ENCODE measurements around the gene FBXW12. TPM values are rescaled to one million over a fixed set of nuclear protein-coding genes. Genes with fewer than 3 reads are reported as not detected.

Gene FBXW12
- total and polyA plus RNA-seq, 9 donors: 0.05 to 0.30 (median 0.16) TPM; not detected in 2

- Histone ChIP-seq H3K9me3 (replicated peaks; ENCODE audit: control insufficient read depth, low read depth, low read length) (no peaks in the 10 kb centered on the region), H3K27ac (ENCODE audit: low read length) (no peak overlapping the region), H3K36me3 (ENCODE audit: control insufficient read depth, insufficient read depth, low read length) (peaks cover 36% of the 10 kb centered on the region), H3K27me3 (ENCODE audit: control insufficient read depth, insufficient read depth, low read length) (no peaks in the 10 kb centered on the region), H3K4me3 (ENCODE audit: low read length) (no peak overlapping the region), H3K4me1 (ENCODE audit: control insufficient read depth, insufficient read depth, low read length) (peaks cover 9% of the 10 kb centered on the region)
- 67% methylated on average over 3 of the region's 4 CpGs for WGBS (ENCODE audit: insufficient coverage)
- DNase-seq: no peak
Observed at GRCh38 chr3:48435223-48435595, 63.2 kb downstream of the FBXW12 start.

- WGBS (ENCODE audit: insufficient coverage): 62% methylated on average over 5 of the region's 7 CpGs
- Histone ChIP-seq H3K4me1 (ENCODE audit: control insufficient read depth, insufficient read depth, low read length) (peaks cover 8% of the 10 kb centered on the region), H3K27ac (ENCODE audit: low read length) (no peak overlapping the region), H3K36me3 (ENCODE audit: control insufficient read depth, insufficient read depth, low read length) (peaks cover 36% of the 10 kb centered on the region), H3K9me3 (replicated peaks; ENCODE audit: control insufficient read depth, low read depth, low read length) (no peaks in the 10 kb centered on the region), H3K4me3 (ENCODE audit: low read length) (no peak overlapping the region), H3K27me3 (ENCODE audit: control insufficient read depth, insufficient read depth, low read length) (no peaks in the 10 kb centered on the region)
- DNase-seq: peak; percentile 88
Observed at GRCh38 chr3:48435774-48436476, 63.9 kb downstream of the FBXW12 start.

- DNase-seq: no peak
- H3K9me3 ChIP-seq (replicated peaks; ENCODE audit: control insufficient read depth, low read depth, low read length): no peaks in the 10 kb centered on the region
- H3K27me3 ChIP-seq (ENCODE audit: control insufficient read depth, insufficient read depth, low read length): no peaks in the 10 kb centered on the region
- no peak overlapping the region for H3K4me3 ChIP-seq (ENCODE audit: low read length)
- WGBS (ENCODE audit: insufficient coverage): 80% methylated on average over 1 of the region's 1 CpG
- H3K4me1 ChIP-seq (ENCODE audit: control insufficient read depth, insufficient read depth, low read length): peaks cover 12% of the 10 kb centered on the region
- H3K27ac ChIP-seq (ENCODE audit: low read length): no peak overlapping the region
- peaks cover 34% of the 10 kb centered on the region for H3K36me3 ChIP-seq (ENCODE audit: control insufficient read depth, insufficient read depth, low read length)
Observed at GRCh38 chr3:48436477-48436787, 64.4 kb downstream of the FBXW12 start.

- Histone ChIP-seq H3K9me3 (replicated peaks; ENCODE audit: control insufficient read depth, low read depth, low read length) (no peaks in the 10 kb centered on the region), H3K4me1 (ENCODE audit: control insufficient read depth, insufficient read depth, low read length) (peaks cover 15% of the 10 kb centered on the region), H3K27me3 (ENCODE audit: control insufficient read depth, insufficient read depth, low read length) (no peaks in the 10 kb centered on the region), H3K36me3 (ENCODE audit: control insufficient read depth, insufficient read depth, low read length) (peaks cover 33% of the 10 kb centered on the region), H3K4me3 (ENCODE audit: low read length) (no peak overlapping the region), H3K27ac (ENCODE audit: low read length) (no peak overlapping the region)
- 88% methylated on average over 7 of the region's 7 CpGs for WGBS (ENCODE audit: insufficient coverage)
- no peak for DNase-seq
Observed at GRCh38 chr3:48436855-48437254, 64.8 kb downstream of the FBXW12 start.

GRCh38 chr3:48437812-48438211 lies 65.8 kb downstream of the FBXW12 start:
- Histone ChIP-seq H3K36me3 (ENCODE audit: control insufficient read depth, insufficient read depth, low read length) (peaks cover 30% of the 10 kb centered on the region), H3K9me3 (replicated peaks; ENCODE audit: control insufficient read depth, low read depth, low read length) (no peaks in the 10 kb centered on the region), H3K4me3 (ENCODE audit: low read length) (no peak overlapping the region), H3K27ac (ENCODE audit: low read length) (no peak overlapping the region), H3K4me1 (ENCODE audit: control insufficient read depth, insufficient read depth, low read length) (peaks cover 15% of the 10 kb centered on the region), H3K27me3 (ENCODE audit: control insufficient read depth, insufficient read depth, low read length) (no peaks in the 10 kb centered on the region)
- 79% methylated on average over 2 of the region's 4 CpGs for WGBS (ENCODE audit: insufficient coverage)
- DNase-seq: no peak

- Histone ChIP-seq H3K27me3 (ENCODE audit: control insufficient read depth, insufficient read depth, low read length) (no peaks in the 10 kb centered on the region), H3K36me3 (ENCODE audit: control insufficient read depth, insufficient read depth, low read length) (peaks cover 23% of the 10 kb centered on the region), H3K4me3 (ENCODE audit: low read length) (peak within 1 kb of the TSS; percentile 96), H3K27ac (ENCODE audit: low read length) (peak within 1 kb of the TSS; percentile 93), H3K4me1 (ENCODE audit: control insufficient read depth, insufficient read depth, low read length) (peaks cover 13% of the 10 kb centered on the region), H3K9me3 (replicated peaks; ENCODE audit: control insufficient read depth, low read depth, low read length) (no peaks in the 10 kb centered on the region)
- peak; percentile 98 for DNase-seq
- WGBS (ENCODE audit: insufficient coverage): under 1% methylated on average over 54 of the region's 54 CpGs
Observed at GRCh38 chr3:48439820-48440589, 68.0 kb downstream of the FBXW12 start, which contains the start of the genes CCDC51 and TMA7. TSS of gene CCDC51 (minus strand) at chr3:48440119. CDS start at chr3:48435128, 4,991 bp downstream. TSS of gene TMA7 (plus strand) at chr3:48440257. CDS start at chr3:48440297, 40 bp downstream.

GRCh38 chr3:48440590-48440958 lies 68.6 kb downstream of the FBXW12 start:
- H3K9me3 ChIP-seq (replicated peaks; ENCODE audit: control insufficient read depth, low read depth, low read length): no peaks in the 10 kb centered on the region
- peak overlapping the region; percentile 96 for H3K4me3 ChIP-seq (ENCODE audit: low read length)
- peaks cover 13% of the 10 kb centered on the region for H3K4me1 ChIP-seq (ENCODE audit: control insufficient read depth, insufficient read depth, low read length)
- no peaks in the 10 kb centered on the region for H3K27me3 ChIP-seq (ENCODE audit: control insufficient read depth, insufficient read depth, low read length)
- H3K27ac ChIP-seq (ENCODE audit: low read length): peak overlapping the region; percentile 93
- H3K36me3 ChIP-seq (ENCODE audit: control insufficient read depth, insufficient read depth, low read length): peaks cover 23% of the 10 kb centered on the region
- DNase-seq: no peak
- under 1% methylated on average over 17 of the region's 21 CpGs for WGBS (ENCODE audit: insufficient coverage)

- 62% methylated on average over 3 of the region's 6 CpGs for WGBS (ENCODE audit: insufficient coverage)
- no peak overlapping the region for H3K4me3 ChIP-seq (ENCODE audit: low read length)
Observed at GRCh38 chr3:48441940-48442339, 69.9 kb downstream of the FBXW12 start.

More at GRCh38 chr3:48441940-48442339, 69.9 kb downstream of the FBXW12 start:
- Histone ChIP-seq H3K27ac (ENCODE audit: low read length) (no peak overlapping the region), H3K9me3 (replicated peaks; ENCODE audit: control insufficient read depth, low read depth, low read length) (no peaks in the 10 kb centered on the region), H3K4me1 (ENCODE audit: control insufficient read depth, insufficient read depth, low read length) (peaks cover 19% of the 10 kb centered on the region), H3K27me3 (ENCODE audit: control insufficient read depth, insufficient read depth, low read length) (no peaks in the 10 kb centered on the region), H3K36me3 (ENCODE audit: control insufficient read depth, insufficient read depth, low read length) (peaks cover 23% of the 10 kb centered on the region)
- no peak for DNase-seq

All from muscle of leg (tissue), 11 donors.